ENCODE results near the gene RERE. TPM values are rescaled to one million over a fixed set of nuclear protein-coding genes. Genes with fewer than 3 reads are reported as not detected.
A peak's percentile ranks its signal among the peaks of the same experiment; 100 is the strongest.

Gene RERE
- total RNA-seq, 2 donors from 2014 or later = 144 to 174 TPM

DNA sequence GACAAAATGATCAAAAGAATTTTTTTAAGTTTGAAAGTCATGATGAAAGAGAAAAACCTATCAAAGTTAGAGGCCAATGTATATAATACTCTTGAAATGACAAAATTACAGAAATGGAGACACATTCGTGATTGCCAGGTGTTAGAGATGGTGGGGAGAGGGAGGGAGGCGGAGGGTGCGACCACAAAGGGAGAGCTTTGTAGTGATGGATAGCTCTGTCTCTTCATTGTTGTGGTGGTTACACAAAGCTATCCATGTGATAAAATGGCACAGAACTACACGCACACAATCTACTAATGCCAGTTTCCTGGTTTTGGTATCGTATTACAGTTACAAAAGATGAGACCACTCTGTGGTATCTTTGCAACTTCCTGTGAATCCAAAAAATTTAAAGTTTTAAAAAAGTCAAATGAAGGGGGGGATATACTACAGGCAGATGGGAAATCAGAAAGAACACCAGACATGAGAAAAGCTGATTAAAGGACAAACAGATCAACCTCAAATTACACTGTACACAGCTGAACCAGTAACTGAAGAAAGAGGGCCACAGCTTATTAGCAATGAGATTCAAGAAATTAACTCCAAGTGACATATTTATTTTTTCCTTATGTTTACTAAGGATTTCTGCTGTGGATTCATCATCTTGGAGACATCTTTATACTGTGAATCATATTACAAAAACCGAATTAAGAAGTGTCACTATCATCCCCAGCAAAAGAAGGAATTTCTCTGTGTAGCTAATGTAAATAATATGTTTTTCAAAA lies 300.5 kb downstream of the RERE start:
- Histone ChIP-seq H3K4me3 (no peak overlapping the region), H3K4me1 (ENCODE audit: control insufficient read depth in 1 of 2, low read depth in 2 of 2) (peaks cover 2 to 12% of the 10 kb centered on the region in 2 donors), H3K27me3 (replicated peaks; ENCODE audit: insufficient read depth) (no peaks in the 10 kb centered on the region), H3K9me3 (no peaks in the 10 kb centered on the region), H3K27ac (no peak overlapping the region), H3K36me3 (no peaks in the 10 kb centered on the region)
- DNase-seq (ENCODE audit: low spot score) (no peak), ATAC-seq (ENCODE audit: insufficient number of reproducible peaks, low FRiP score, low read depth) (no peak)
- no peak for TF ChIP-seq CTCF (IDR thresholded peaks at IDR 0.05)

GRCh38 chr1:8516278-8516777 lies 301.1 kb downstream of the RERE start:
- no peak for DNase-seq (ENCODE audit: low spot score)
- no peak for TF ChIP-seq CTCF (IDR thresholded peaks at IDR 0.05)
- H3K4me1 ChIP-seq (ENCODE audit: control insufficient read depth in 1 of 2, low read depth in 2 of 2) = peaks cover 6 to 16% of the 10 kb centered on the region in 2 donors
- no peak overlapping the region for H3K27ac ChIP-seq
- H3K9me3 ChIP-seq = no peaks in the 10 kb centered on the region
- H3K36me3 ChIP-seq = no peaks in the 10 kb centered on the region
- H3K27me3 ChIP-seq (replicated peaks; ENCODE audit: insufficient read depth) = no peaks in the 10 kb centered on the region
- no peak for ATAC-seq (ENCODE audit: insufficient number of reproducible peaks, low FRiP score, low read depth)
- H3K4me3 ChIP-seq = no peak overlapping the region

GRCh38 chr1:8512504-8512903 lies 304.9 kb downstream of the RERE start:
- Histone ChIP-seq H3K9me3 (no peaks in the 10 kb centered on the region), H3K27ac (no peak overlapping the region), H3K27me3 (replicated peaks; ENCODE audit: insufficient read depth) (no peaks in the 10 kb centered on the region), H3K4me1 (ENCODE audit: control insufficient read depth in 1 of 2, low read depth in 2 of 2) (peaks cover 19 to 24% of the 10 kb centered on the region in 2 donors), H3K36me3 (no peaks in the 10 kb centered on the region), H3K4me3 (no peak overlapping the region)
- DNase-seq (ENCODE audit: low spot score) (no peak), ATAC-seq (ENCODE audit: insufficient number of reproducible peaks, low FRiP score, low read depth) (no peak)
- TF ChIP-seq CTCF (IDR thresholded peaks at IDR 0.05) = no peak

- TF ChIP-seq CTCF (IDR thresholded peaks at IDR 0.05) = no peak
- Histone ChIP-seq H3K9me3 (no peaks in the 10 kb centered on the region), H3K27ac (peak overlapping the region; percentile 77), H3K4me1 (ENCODE audit: control insufficient read depth in 1 of 2, low read depth in 2 of 2) (peaks cover 19 to 22% of the 10 kb centered on the region in 2 donors), H3K4me3 (peak overlapping the region; percentile 65), H3K27me3 (replicated peaks; ENCODE audit: insufficient read depth) (no peaks in the 10 kb centered on the region), H3K36me3 (no peaks in the 10 kb centered on the region)
- DNase-seq (ENCODE audit: low spot score) (no peak), ATAC-seq (ENCODE audit: insufficient number of reproducible peaks, low FRiP score, low read depth) (no peak)
Measured at GRCh38 chr1:8510041-8510823, 307.2 kb downstream of the RERE start.

GRCh38 chr1:8509579-8509978 lies 307.9 kb downstream of the RERE start:
- ATAC-seq (ENCODE audit: insufficient number of reproducible peaks, low FRiP score, low read depth) = no peak
- H3K9me3 ChIP-seq = no peaks in the 10 kb centered on the region
- no peaks in the 10 kb centered on the region for H3K27me3 ChIP-seq (replicated peaks; ENCODE audit: insufficient read depth)
- peak overlapping the region; percentile 77 for H3K27ac ChIP-seq
- no peak for TF ChIP-seq CTCF (IDR thresholded peaks at IDR 0.05)
- no peaks in the 10 kb centered on the region for H3K36me3 ChIP-seq
- DNase-seq (ENCODE audit: low spot score) = no peak
- peaks cover 19 to 22% of the 10 kb centered on the region in 2 donors for H3K4me1 ChIP-seq (ENCODE audit: control insufficient read depth in 1 of 2, low read depth in 2 of 2)
- peak overlapping the region; percentile 65 for H3K4me3 ChIP-seq
